Endothelial cell of umbilical vein (primary cell): ENCODE results near the gene ZSWIM6. TPM values are rescaled to one million over a fixed set of nuclear protein-coding genes. Genes with fewer than 3 reads are reported as not detected.
A peak's percentile ranks its signal among the peaks of the same experiment; 100 is the strongest.

Experiments
- BruUV-seq: library from RNA; stranded (reverse); fragments of 400-500 nt; replicated peaks from 2 replicates; lab custom pipeline; 2021; lab: Mats Ljungman, UMichigan
- CTCF ChIA-PET: fragments of 300-600, 350-600 bp; sonication (Branson Sonifier 250); formaldehyde crosslinking; loops from one replicate; lab custom pipeline; 2021; ENCODE audit warnings: antibody characterized with exemption, inconsistent platforms; lab: Charles Lee
- POLR2A ChIA-PET: fragments of 300-600, 350-600 bp; sonication (Branson Sonifier 250); formaldehyde crosslinking; loops from one replicate; lab custom pipeline; 2021; ENCODE audit warnings: antibody characterized with exemption, inconsistent platforms; lab: Charles Lee
- DNase-seq: peaks from one replicate; pipeline ENCODE4 v3.0.0-alpha.2; 2011; ENCODE audit warnings: low read depth, low spot score
- FAIRE-seq: peaks from 2 replicates; lab custom pipeline; 2011; peaks lifted over from hg19 to GRCh38; lab: Jason Lieb, UNC
- H2AFZ ChIP-seq: 2 replicates; pipeline ENCODE4 v1.6.0; 2012; ENCODE audit warnings: low read depth, low read length, control low read depth, inconsistent platforms
- H3K27ac ChIP-seq: 2 replicates; pipeline ENCODE4 v1.5.1; 2011; ENCODE audit warnings: low read depth, mild to moderate bottlenecking, control low read depth, low read length, moderate library complexity; ENCODE audit not compliant: insufficient read depth
- H3K27me3 ChIP-seq, 2 experiments: 2 replicates each; pipeline versions ENCODE4 v1.6.0 to v1.6.1; 2011; ENCODE audit warnings: low read length in 2 of 2, mixed read lengths in 1 of 2; ENCODE audit not compliant: control insufficient read depth in 2 of 2, insufficient read depth in 2 of 2
- H3K36me3 ChIP-seq, 2 experiments: 2 replicates in 1 of 2; 3 replicates in 1 of 2; pipeline ENCODE4 v1.5.1; 2011; ENCODE audit warnings: low read length in 2 of 2, mild to moderate bottlenecking in 1 of 2, moderate library complexity in 1 of 2; ENCODE audit not compliant: control insufficient read depth in 2 of 2, insufficient read depth in 2 of 2; ENCODE audit errors: extremely low read depth in 1 of 2
- H3K4me1 ChIP-seq: 3 replicates; pipeline ENCODE4 v1.5.1; 2011; ENCODE audit warnings: mild to moderate bottlenecking, low read length; ENCODE audit not compliant: control insufficient read depth, insufficient read depth; ENCODE audit errors: extremely low read depth
- H3K4me2 ChIP-seq: 2 replicates; pipeline ENCODE4 v1.6.1; 2011; ENCODE audit warnings: low read length, control low read depth, mixed read lengths; ENCODE audit not compliant: insufficient read depth
- H3K4me3 ChIP-seq, 3 experiments: fragments of 200-600 bp in 1 of 3; sonication (generic), shearing (Covaris generic) in 1 of 3; replicated peaks in 1 of 3; 2 replicates each; pipeline ENCODE4 v1.5.1; 2011 to 2016; ENCODE audit warnings: control low read depth in 3 of 3, low read length in 3 of 3, mild to moderate bottlenecking in 2 of 3, inconsistent platforms in 1 of 3, low read depth in 1 of 3, moderate library complexity in 1 of 3; ENCODE audit not compliant: insufficient read depth in 1 of 3
- H3K79me2 ChIP-seq: 2 replicates; pipeline ENCODE4 v1.6.0; 2012; ENCODE audit warnings: low read length, inconsistent platforms; ENCODE audit not compliant: control insufficient read depth, insufficient read depth
- H3K9ac ChIP-seq: replicated peaks from 2 replicates; pipeline ENCODE3; 2011; ENCODE audit warnings: low read length, control low read depth; ENCODE audit not compliant: insufficient read depth; ENCODE audit errors: extremely low read depth
- H3K9me1 ChIP-seq: replicated peaks from 3 replicates; pipeline ENCODE4 v1.6.0; 2011; ENCODE audit warnings: mild to moderate bottlenecking, low read length; ENCODE audit not compliant: control insufficient read depth, insufficient read depth; ENCODE audit errors: extremely low read depth
- H3K9me3 ChIP-seq: replicated peaks from 2 replicates; pipeline ENCODE4 v1.5.1; 2012; ENCODE audit warnings: low read length, inconsistent platforms; ENCODE audit not compliant: control insufficient read depth, insufficient read depth
- H4K20me1 ChIP-seq: replicated peaks from 2 replicates; pipeline ENCODE3; 2011; ENCODE audit warnings: mild to moderate bottlenecking, low read length; ENCODE audit not compliant: control insufficient read depth, insufficient read depth; ENCODE audit errors: extremely low read depth
- EZH2 ChIP-seq: IDR thresholded peaks from 2 replicates; pipeline ENCODE4 v1.6.1; 2012; ENCODE audit warnings: borderline replicate concordance, low read depth, mild to moderate bottlenecking, moderate library complexity, low read length, inconsistent platforms; ENCODE audit not compliant: severe bottlenecking
- FOS ChIP-seq: IDR thresholded peaks from 2 replicates; pipeline ENCODE4 v1.6.1; 2011; ENCODE audit warnings: mild to moderate bottlenecking, low read length, moderate library complexity, borderline replicate concordance; ENCODE audit not compliant: insufficient read depth
- GATA2 ChIP-seq: IDR thresholded peaks from 2 replicates; pipeline ENCODE4 v1.7.0; 2011; ENCODE audit warnings: low read depth, mild to moderate bottlenecking, moderate library complexity, mixed read lengths, low read length; ENCODE audit not compliant: insufficient read length, insufficient read depth
- POLR2AphosphoS5 ChIP-seq: IDR thresholded peaks from 2 replicates; pipeline ENCODE4 v1.6.1; 2012; ENCODE audit warnings: low read depth, mild to moderate bottlenecking, control low read depth, low read length, moderate library complexity; ENCODE audit not compliant: insufficient read depth
- dilution Hi-C: fragments of 300-500 bp; cut with MboI; formaldehyde crosslinking; loops from one replicate; pipeline ENCODE4 v1.15.0; 2019; ENCODE audit warnings: low sequenced_read_pairs; ENCODE audit not compliant: extremely low pct_ligation_motif_present
- intact Hi-C: fragments of 100-400 bp; cut with micrococcal nuclease; formaldehyde crosslinking; loops from one replicate; pipeline ENCODE4 v1.10.0; 2022
- polyA plus RNA-seq, 4 experiments: library from polyadenylated mRNA; depleted of rRNA in 3 of 4; stranded (reverse) in 3 of 4; unstranded in 1 of 4; fragments of >200 nt; gene quantifications; 2 replicates each; pipeline versions ENCODE4 v1.2.1 to v1.2.3, GENCODE V29; 2011 to 2012; ENCODE audit warnings: missing spikeins in 1 of 4
- total RNA-seq: library from RNA; stranded (reverse); gene quantifications from 2 replicates; pipeline ENCODE4 v1.2.3, GENCODE V29; 2021
- TF ChIP-seq, protein P1 (sequence below), 2 donors: IDR thresholded peaks; 1 replicate in 1 of 2; 2 replicates in 1 of 2; pipeline ENCODE4 v1.5.1; 2011; ENCODE audit warnings: low read length in 2 of 2, mild to moderate bottlenecking in 2 of 2, moderate library complexity in 2 of 2, control low read depth in 1 of 2, inconsistent platforms in 1 of 2, low read depth in 1 of 2; ENCODE audit not compliant: insufficient read depth in 1 of 2; ENCODE audit errors: extremely low read depth in 1 of 2

ZSWIM6 gene
- total and polyA plus RNA-seq, 2 donors (not counting 3 experiments of a cell fraction or from before 2014, with no cell fraction given) = 14.9 to 25.3 TPM

DNA sequence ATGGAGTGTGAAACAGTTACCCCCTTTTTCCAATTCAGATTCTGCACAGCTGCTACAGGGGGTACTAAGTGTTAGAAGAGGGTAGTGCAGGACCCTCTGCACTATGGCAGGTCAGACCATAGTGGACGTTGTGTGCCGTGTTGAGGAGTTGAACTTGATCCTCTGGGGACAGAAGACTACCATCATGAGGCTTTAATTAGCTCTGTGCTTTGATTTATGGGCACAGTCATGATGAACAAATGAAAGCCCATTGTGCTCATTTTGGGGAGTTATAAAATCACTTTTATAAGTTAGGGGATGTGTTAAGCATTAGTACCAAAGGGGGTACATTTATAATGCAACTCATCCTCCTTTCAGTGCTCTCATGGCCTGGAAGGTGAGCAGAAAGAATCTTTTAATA is 62.7 kb downstream of the ZSWIM6 start:
- Histone ChIP-seq H3K27ac (no peak overlapping the region), H4K20me1 (peaks cover 3% of the 10 kb centered on the region), H3K4me1 (no peaks in the 10 kb centered on the region), H3K4me2 (no peak overlapping the region), H2AFZ (no peak overlapping the region), H3K9me1 (no peaks in the 10 kb centered on the region), H3K4me3 (no peak overlapping the region), H3K9ac (no peak overlapping the region), H3K79me2 (peaks cover 93% of the 10 kb centered on the region), H3K36me3 (no peaks in the 10 kb centered on the region), H3K27me3 (no peaks in the 10 kb centered on the region), H3K9me3 (no peaks in the 10 kb centered on the region)
- ChIA-PET POLR2A (no interaction called here), CTCF (interaction anchor here (0.5 to 0.7 kb wide), 2 partner anchors 10 kb away, joined by 3 read pairs; no protein-coding TSS in a partner anchor)
- intact Hi-C loops = no loop called here
- no peak for FAIRE-seq
- no peak for TF ChIP-seq EZH2
- TF ChIP-seq, protein P1, sequence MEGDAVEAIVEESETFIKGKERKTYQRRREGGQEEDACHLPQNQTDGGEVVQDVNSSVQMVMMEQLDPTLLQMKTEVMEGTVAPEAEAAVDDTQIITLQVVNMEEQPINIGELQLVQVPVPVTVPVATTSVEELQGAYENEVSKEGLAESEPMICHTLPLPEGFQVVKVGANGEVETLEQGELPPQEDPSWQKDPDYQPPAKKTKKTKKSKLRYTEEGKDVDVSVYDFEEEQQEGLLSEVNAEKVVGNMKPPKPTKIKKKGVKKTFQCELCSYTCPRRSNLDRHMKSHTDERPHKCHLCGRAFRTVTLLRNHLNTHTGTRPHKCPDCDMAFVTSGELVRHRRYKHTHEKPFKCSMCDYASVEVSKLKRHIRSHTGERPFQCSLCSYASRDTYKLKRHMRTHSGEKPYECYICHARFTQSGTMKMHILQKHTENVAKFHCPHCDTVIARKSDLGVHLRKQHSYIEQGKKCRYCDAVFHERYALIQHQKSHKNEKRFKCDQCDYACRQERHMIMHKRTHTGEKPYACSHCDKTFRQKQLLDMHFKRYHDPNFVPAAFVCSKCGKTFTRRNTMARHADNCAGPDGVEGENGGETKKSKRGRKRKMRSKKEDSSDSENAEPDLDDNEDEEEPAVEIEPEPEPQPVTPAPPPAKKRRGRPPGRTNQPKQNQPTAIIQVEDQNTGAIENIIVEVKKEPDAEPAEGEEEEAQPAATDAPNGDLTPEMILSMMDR (IDR thresholded peaks at IDR 0.05; ENCODE audit: extremely low read depth in 1 of 2, insufficient read depth in 1 of 2, low read depth in 1 of 2, low read length in 2 of 2) = no peak
- TF ChIP-seq GATA2 = no peak
- no peak for TF ChIP-seq POLR2AphosphoS5
- no peak for DNase-seq
- BruUV-seq = no TSS peak
- dilution Hi-C loops = no loop called here

DNA sequence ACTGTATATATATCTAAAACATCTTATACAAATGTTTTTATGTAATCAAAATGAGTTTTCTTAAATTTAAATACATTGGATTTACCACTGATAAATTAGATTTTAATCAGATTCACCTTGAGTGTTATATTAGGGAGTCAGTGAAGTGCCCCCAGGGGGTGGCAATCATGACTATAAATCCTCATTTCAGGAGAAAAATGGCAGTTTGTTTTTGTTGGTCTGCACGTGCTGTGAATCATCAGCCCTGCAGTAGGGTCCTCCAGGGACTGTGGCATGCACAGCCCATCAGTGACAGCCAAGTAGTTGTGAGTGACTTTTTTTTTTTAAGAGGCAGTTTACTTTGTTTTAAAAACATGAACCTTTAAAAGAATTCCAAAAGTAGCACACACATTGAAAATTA is 65.2 kb downstream of the ZSWIM6 start:
- Histone ChIP-seq H3K9ac (no peak overlapping the region), H3K9me3 (no peaks in the 10 kb centered on the region), H2AFZ (no peak overlapping the region), H3K27me3 (no peaks in the 10 kb centered on the region), H3K79me2 (peaks cover 93% of the 10 kb centered on the region), H3K4me2 (no peak overlapping the region), H4K20me1 (peaks cover 3% of the 10 kb centered on the region), H3K4me3 (no peak overlapping the region), H3K36me3 (no peaks in the 10 kb centered on the region), H3K9me1 (no peaks in the 10 kb centered on the region), H3K4me1 (peaks cover 14% of the 10 kb centered on the region), H3K27ac (no peak overlapping the region)
- intact Hi-C loops (no loop called here), dilution Hi-C loops (no loop called here)
- ChIA-PET CTCF (interaction anchor here (1.0 kb wide), 1 partner anchor 11 kb away, joined by 3 read pairs; no protein-coding TSS in a partner anchor), POLR2A (no interaction called here)
- no TSS peak for BruUV-seq
- DNase-seq = peak; percentile 24
- TF ChIP-seq EZH2 (no peak), FOS (peak; percentile 16)
- FAIRE-seq = no peak
